K562 (cell line): ENCODE data around the gene RAI1.

Experiments
- ESRRB ChIP-seq: fragments of 250-450 bp; sonication (Bioruptor Pico); IDR thresholded peaks from 2 replicates; pipeline ENCODE4 v1.5.0; 2020; ENCODE audit warnings: mild to moderate bottlenecking, moderate library complexity, borderline replicate concordance
- ETV5 ChIP-seq: sonication (generic); formaldehyde crosslinking; IDR thresholded peaks from 2 replicates; pipeline ENCODE4 v1.4.0; 2020; ENCODE audit warnings: low read depth, mild to moderate bottlenecking, missing genetic modification reagents
- MTA3 ChIP-seq: fragments of 450-650 bp; formaldehyde crosslinking; IDR thresholded peaks from 2 replicates; pipeline ENCODE4 v1.6.1; 2017; ENCODE audit warnings: mild to moderate bottlenecking, borderline replicate concordance
- PHF8 ChIP-seq: fragments of 200-600 bp; sonication (generic); IDR thresholded peaks from 2 replicates; pipeline ENCODE4 v1.6.1; 2012; ENCODE audit warnings: mixed run types, mild to moderate bottlenecking, inconsistent platforms, low read length, moderate library complexity, borderline replicate concordance
- ZFP1 ChIP-seq: fragments of 450-650 bp; formaldehyde crosslinking; IDR thresholded peaks from 2 replicates; pipeline ENCODE4 v1.4.0; 2020; ENCODE audit warnings: mild to moderate bottlenecking, mixed read lengths

DNA sequence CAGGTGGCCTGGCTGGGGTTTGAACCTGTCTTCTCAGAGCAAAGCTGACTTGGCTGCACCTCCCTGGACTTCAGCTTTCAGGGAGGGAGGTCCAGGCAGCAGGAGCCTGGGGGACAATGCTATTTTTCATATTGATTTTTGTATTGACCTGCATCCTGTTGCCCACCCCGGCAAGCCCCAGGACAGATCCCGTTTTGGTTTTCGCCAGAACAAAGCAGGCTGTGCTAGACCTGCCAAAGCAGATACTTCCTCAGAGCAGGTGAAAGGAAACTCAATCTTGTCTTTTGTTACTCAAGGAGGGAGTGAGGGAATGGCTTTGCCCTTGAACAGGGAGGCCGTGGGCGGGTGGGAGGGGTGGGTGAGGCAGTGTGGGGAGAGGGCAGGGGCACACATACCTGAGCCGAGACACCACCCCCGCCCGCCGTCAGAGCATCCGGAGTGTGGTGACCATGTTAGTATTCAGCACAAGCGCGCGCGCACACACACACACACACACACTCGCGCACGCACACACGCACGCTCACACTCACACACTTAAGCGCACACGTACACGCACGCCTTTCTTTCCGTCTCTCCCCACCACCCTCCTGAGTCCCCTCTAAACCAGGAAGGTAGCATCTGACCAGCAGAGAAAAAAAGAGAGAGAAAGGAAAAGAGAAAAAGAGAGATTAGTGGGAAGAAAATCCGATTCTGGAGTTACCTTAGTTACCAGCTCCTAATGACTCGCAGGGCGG lies 59.5 kb downstream of the RAI1 start:
- TF ChIP-seq ETV5 (CRISPR knock-in tag) = no peak
- TF ChIP-seq ESRRB = no peak
- TF ChIP-seq ZFP1 (CRISPR knock-in tag) = no peak
- TF ChIP-seq PHF8 = no peak
- TF ChIP-seq MTA3 = no peak
